ENCODE data around the gene KIF6. TPM values are rescaled to one million over a fixed set of nuclear protein-coding genes. Genes with fewer than 3 reads are reported as not detected.

The KIF6 gene
- total RNA-seq, 1 donor from 2014 or later = 1.3 TPM

DNA sequence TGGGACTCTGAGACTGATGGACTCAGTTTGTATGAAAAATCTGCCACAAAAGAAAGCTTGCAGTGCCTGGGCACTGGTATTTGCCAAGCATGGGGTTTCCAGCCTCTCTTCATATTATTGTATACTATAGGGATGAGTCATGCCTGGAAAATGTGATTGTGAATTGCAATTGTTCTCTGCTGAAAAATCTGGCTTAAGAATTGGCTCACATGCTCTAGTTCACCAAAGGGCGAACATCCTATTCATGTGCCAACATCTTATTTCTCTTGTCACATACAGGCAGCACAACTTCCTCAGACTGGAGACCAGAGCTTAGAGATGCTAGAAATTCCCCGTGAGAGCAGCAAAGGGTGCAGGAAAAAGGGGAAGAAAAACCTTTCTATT lies 299.1 kb downstream of the KIF6 start:
- Mint-ChIP-seq H3K4me1 (ENCODE audit: unreplicated experiment) (peaks cover 33% of the 10 kb centered on the region), H3K27ac (ENCODE audit: unreplicated experiment) (no peak overlapping the region), H3K27me3 (ENCODE audit: unreplicated experiment) (no peaks in the 10 kb centered on the region), H3K9me3 (ENCODE audit: unreplicated experiment) (peaks cover 3% of the 10 kb centered on the region), H3K36me3 (ENCODE audit: unreplicated experiment) (no peaks in the 10 kb centered on the region), H3K4me3 (ENCODE audit: unreplicated experiment) (peak overlapping the region; percentile 54)
- DNase-seq (ENCODE audit: extremely low spot score, unreplicated experiment) = peak; percentile 17
- TF ChIP-seq, protein P1, sequence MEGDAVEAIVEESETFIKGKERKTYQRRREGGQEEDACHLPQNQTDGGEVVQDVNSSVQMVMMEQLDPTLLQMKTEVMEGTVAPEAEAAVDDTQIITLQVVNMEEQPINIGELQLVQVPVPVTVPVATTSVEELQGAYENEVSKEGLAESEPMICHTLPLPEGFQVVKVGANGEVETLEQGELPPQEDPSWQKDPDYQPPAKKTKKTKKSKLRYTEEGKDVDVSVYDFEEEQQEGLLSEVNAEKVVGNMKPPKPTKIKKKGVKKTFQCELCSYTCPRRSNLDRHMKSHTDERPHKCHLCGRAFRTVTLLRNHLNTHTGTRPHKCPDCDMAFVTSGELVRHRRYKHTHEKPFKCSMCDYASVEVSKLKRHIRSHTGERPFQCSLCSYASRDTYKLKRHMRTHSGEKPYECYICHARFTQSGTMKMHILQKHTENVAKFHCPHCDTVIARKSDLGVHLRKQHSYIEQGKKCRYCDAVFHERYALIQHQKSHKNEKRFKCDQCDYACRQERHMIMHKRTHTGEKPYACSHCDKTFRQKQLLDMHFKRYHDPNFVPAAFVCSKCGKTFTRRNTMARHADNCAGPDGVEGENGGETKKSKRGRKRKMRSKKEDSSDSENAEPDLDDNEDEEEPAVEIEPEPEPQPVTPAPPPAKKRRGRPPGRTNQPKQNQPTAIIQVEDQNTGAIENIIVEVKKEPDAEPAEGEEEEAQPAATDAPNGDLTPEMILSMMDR (IDR thresholded peaks at IDR 0.05) = no peak

DNA sequence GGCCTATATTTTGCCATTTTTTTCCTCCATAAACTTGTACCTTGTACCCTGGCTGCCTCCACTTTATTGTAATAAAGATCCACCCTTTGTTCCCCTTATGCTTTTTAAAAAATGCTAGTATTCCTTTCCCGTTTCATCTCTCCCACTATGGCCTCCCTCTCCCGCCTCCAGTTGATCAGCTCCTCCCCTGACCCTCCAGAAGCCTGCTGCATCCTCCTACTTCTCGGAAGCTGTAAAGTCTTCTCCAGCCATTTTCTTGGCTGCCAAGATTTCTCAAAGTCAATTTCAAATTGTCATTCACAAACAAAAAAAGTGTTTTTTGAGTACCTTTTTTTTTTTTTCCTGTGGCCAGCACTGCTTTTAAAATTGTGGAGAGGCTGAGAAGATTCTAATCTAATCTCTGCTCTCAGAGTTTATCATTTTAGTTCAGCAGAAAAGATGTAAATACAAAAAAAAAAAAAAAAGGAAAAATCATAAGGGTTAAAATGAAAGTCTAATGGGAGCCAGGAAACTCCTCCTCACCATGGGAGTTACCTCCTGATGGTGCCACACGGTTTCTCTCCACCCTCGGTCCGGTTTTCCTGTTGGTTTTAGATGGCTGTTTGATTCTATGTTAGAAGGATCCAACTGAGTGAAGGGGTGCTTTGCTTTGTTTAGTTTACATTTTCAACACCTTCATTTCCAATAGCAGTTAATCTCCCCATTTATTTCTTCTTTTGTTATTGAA lies 299.7 kb downstream of the KIF6 start:
- TF ChIP-seq, protein P1 (IDR thresholded peaks at IDR 0.05) = no peak
- Mint-ChIP-seq H3K9me3 (ENCODE audit: unreplicated experiment) (peaks cover 8% of the 10 kb centered on the region), H3K4me3 (ENCODE audit: unreplicated experiment) (peak overlapping the region; percentile 54), H3K4me1 (ENCODE audit: unreplicated experiment) (peaks cover 28% of the 10 kb centered on the region), H3K27ac (ENCODE audit: unreplicated experiment) (no peak overlapping the region), H3K27me3 (ENCODE audit: unreplicated experiment) (no peaks in the 10 kb centered on the region), H3K36me3 (ENCODE audit: unreplicated experiment) (no peaks in the 10 kb centered on the region)
- DNase-seq (ENCODE audit: extremely low spot score, unreplicated experiment) = peak; percentile 27

DNA sequence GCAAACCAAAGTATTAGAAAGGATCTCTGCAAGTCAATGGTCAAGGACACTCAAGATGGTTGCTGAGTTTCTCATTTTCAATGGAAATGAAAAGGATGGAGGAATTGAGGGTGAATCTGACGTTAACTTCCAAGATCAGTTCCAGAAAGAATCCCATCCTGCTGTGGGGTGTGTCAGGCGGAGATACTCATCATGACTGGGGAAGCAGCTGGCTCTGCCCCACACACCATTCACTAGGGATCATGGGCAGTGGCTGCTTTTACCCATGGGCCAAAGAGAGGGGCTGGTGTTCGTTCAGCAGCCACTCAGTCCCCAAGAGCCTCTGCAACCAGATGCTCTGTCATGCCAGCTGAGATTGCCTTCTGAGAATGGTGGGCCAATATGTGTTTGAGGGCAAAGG lies 300.4 kb downstream of the KIF6 start:
- no peak overlapping the region for H3K27ac Mint-ChIP-seq (ENCODE audit: unreplicated experiment)
- H3K36me3 Mint-ChIP-seq (ENCODE audit: unreplicated experiment) = no peaks in the 10 kb centered on the region
- TF ChIP-seq, protein P1 (IDR thresholded peaks at IDR 0.05) = no peak
- DNase-seq (ENCODE audit: extremely low spot score, unreplicated experiment) = peak; percentile 25
- H3K4me1 Mint-ChIP-seq (ENCODE audit: unreplicated experiment) = peaks cover 24% of the 10 kb centered on the region
- no peak overlapping the region for H3K4me3 Mint-ChIP-seq (ENCODE audit: unreplicated experiment)
- peaks cover 8% of the 10 kb centered on the region for H3K9me3 Mint-ChIP-seq (ENCODE audit: unreplicated experiment)
- no peaks in the 10 kb centered on the region for H3K27me3 Mint-ChIP-seq (ENCODE audit: unreplicated experiment)

DNA sequence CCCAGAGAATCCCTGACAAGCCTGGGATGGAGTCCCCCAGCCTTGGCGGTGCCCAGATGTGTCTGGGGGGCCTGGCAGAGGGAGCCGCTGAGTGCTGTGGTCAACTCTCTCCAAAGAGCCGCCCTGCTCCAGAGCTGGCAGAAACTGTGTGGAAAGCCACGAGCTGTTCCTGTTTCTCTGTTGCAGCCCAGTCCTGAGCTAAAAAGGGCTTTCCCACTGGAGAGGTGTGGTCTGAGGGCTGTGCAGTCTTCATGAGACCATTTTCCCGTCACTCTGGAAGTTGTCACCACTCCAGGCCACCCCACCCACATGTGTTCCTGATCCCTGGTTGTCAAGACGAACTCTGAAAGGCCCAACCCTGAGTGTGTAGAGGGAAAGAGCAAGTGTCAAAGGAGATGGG lies 303.0 kb downstream of the KIF6 start:
- peak; percentile 59 for DNase-seq (ENCODE audit: extremely low spot score, unreplicated experiment)
- no peaks in the 10 kb centered on the region for H3K36me3 Mint-ChIP-seq (ENCODE audit: unreplicated experiment)
- TF ChIP-seq, protein P1 (IDR thresholded peaks at IDR 0.05) = no peak
- peaks cover 8% of the 10 kb centered on the region for H3K9me3 Mint-ChIP-seq (ENCODE audit: unreplicated experiment)
- H3K4me1 Mint-ChIP-seq (ENCODE audit: unreplicated experiment) = peaks cover 29% of the 10 kb centered on the region
- H3K27me3 Mint-ChIP-seq (ENCODE audit: unreplicated experiment) = no peaks in the 10 kb centered on the region
- peak overlapping the region; percentile 56 for H3K27ac Mint-ChIP-seq (ENCODE audit: unreplicated experiment)
- H3K4me3 Mint-ChIP-seq (ENCODE audit: unreplicated experiment) = no peak overlapping the region

DNA sequence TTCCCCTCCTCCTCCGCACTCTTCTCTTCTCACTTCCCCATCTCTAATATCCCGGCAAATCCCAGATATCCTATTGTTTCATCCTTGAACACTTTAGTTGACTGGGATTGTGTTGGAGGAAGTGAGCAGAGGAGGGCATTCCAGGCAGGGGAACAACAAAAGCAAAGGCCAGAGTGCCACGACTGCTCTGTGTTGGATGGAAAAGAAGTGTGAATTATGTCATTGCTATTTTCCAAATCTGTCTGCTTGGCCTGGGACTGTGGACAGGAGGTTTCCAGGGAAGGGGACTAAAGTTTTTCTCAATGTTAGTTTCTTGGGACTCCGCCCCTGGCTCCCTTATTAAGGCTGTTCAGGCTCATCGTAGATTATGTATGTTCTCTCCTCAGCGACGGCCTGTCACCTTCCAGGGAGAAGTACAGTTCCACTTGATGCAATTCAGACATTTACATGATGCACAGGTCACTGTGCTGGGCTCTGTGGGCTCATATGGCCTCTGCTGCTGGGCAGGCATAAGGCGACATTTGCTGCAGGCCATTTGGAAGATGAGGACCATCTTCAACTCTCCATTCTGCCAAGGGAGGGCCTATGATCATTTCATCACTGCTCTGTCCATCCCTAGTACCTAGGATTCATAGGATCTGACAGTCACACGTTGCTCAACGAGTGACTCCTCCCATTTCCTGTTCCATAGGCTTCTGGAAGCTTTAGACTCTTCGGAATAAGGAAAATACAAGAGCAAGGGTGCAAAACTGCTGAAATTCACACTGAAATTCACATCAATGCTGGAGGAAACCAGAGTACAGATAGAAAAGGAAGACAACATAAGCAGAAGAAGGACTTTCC lies 303.6 kb downstream of the KIF6 start:
- DNase-seq (ENCODE audit: extremely low spot score, unreplicated experiment) = peak; percentile 40

More for the DNA sequence above, 303.6 kb downstream of the KIF6 start:
- Mint-ChIP-seq H3K27ac (ENCODE audit: unreplicated experiment) (peak overlapping the region; percentile 33), H3K36me3 (ENCODE audit: unreplicated experiment) (no peaks in the 10 kb centered on the region), H3K27me3 (ENCODE audit: unreplicated experiment) (no peaks in the 10 kb centered on the region), H3K9me3 (ENCODE audit: unreplicated experiment) (peaks cover 8% of the 10 kb centered on the region), H3K4me3 (ENCODE audit: unreplicated experiment) (no peak overlapping the region), H3K4me1 (ENCODE audit: unreplicated experiment) (peaks cover 35% of the 10 kb centered on the region)
- TF ChIP-seq, protein P1 (IDR thresholded peaks at IDR 0.05) = no peak

Measured in osteocyte (in vitro differentiated cells).